Psoas muscle (tissue), 8 donors: ENCODE results near the gene BAHCC1. TPM values are rescaled to one million over a fixed set of nuclear protein-coding genes. Genes with fewer than 3 reads are reported as not detected.

Experiments used
- ATAC-seq, 4 donors: fragments of 200-7000 bp; cut with Tn5 transposase; one replicate each; pipeline ENCODE4 v1.9.1; 2020; ENCODE audit warnings: moderate library complexity in 3 of 4, mild to moderate bottlenecking in 2 of 4
- DNase-seq, 2 donors: peaks; one replicate each; pipeline ENCODE4 v3.0.0-alpha.2; 2020
- H3K27ac ChIP-seq: fragments of 200-600 bp; one replicate; pipeline ENCODE4 v1.8.0; 2022
- H3K27me3 ChIP-seq, 3 donors: fragments of 200-600 bp in 1 of 3; one replicate each; pipeline versions ENCODE4 v1.6.1 to v1.8.0; 2013 to 2022; ENCODE audit warnings: low read length in 2 of 3, mild to moderate bottlenecking in 2 of 3, moderate library complexity in 1 of 3; ENCODE audit not compliant: insufficient read depth in 3 of 3
- H3K36me3 ChIP-seq, 2 donors: fragments of 200-600 bp in 1 of 2; one replicate each; pipeline versions ENCODE4 v1.6.1 to v1.8.0; 2013 to 2022; ENCODE audit warnings: low read depth in 1 of 2, mild to moderate bottlenecking in 1 of 2, moderate library complexity in 1 of 2; ENCODE audit not compliant: insufficient read depth in 1 of 2
- H3K4me1 ChIP-seq: fragments of 200-600 bp; one replicate; pipeline ENCODE4 v1.8.0; 2022
- H3K4me3 ChIP-seq: fragments of 200-600 bp; one replicate; pipeline ENCODE4 v1.8.0; 2022; ENCODE audit warnings: mild to moderate bottlenecking
- H3K9me3 ChIP-seq: fragments of 200-600 bp; one replicate; pipeline ENCODE4 v1.8.0; 2022
- CTCF ChIP-seq: fragments of 200-600 bp; IDR thresholded peaks from one replicate; pipeline ENCODE4 v1.8.0; 2022; ENCODE audit warnings: antibody characterized with exemption
- WGBS, 3 donors: extraction: QIAGEN DNeasy Blood & Tissue Kit; methylation state at CpG; one replicate each; pipeline versions ENCODE4 v1.1.6 to v1.1.7; 2013; 5-methylcytosine and 5-hydroxymethylcytosine counted together
- intact Hi-C, 2 donors: fragments of 100-400 bp; cut with DNase I; formaldehyde crosslinking; loops; one replicate each; pipeline versions ENCODE4 v1.11.0 to v1.14.2; 2022
- polyA plus RNA-seq, 3 donors: library from polyadenylated mRNA; stranded (reverse); fragments of 200-250 nt; gene quantifications; one replicate each; pipeline ENCODE4 v1.2.3, GENCODE V29; 2013
- total RNA-seq, 4 donors: library from RNA; stranded (reverse); fragmentation: NEBNext Ultra II Directional in 2 of 4; extraction: Animal tissue kit (Norgen Biotek cat#: 25700) in 2 of 4; gene quantifications; one replicate each; pipeline versions ENCODE4 v1.2.1 to v1.2.4, GENCODE V29; 2021 to 2023
- donor health status: healthy with polysubstance abuse.
- donor health status: DM: no; HTN: no; CAD: no; lungs with moderate emphysema.
- donor health status: Bipolar disorder and iron deficiency.
- donor health status: healthy.
- donor health status: DM: yes; HTN: yes; CAD: no.
- donor health status: DM: no; HTN: no; CAD: no.
- donor health status: DM: no; HTN: no; CAD: no.
- donor health status: DM: yes; HTN: yes; CAD: no.

The BAHCC1 gene
- total and polyA plus RNA-seq, 7 donors = 2.8 to 10.7 (median 6.6) TPM

- Histone ChIP-seq H3K36me3 (no peaks in the 10 kb centered on the region), H3K4me3 (peak overlapping the region; percentile 52), H3K27me3 (no peaks in the 10 kb centered on the region), H3K4me1 (no peaks in the 10 kb centered on the region), H3K9me3 (no peaks in the 10 kb centered on the region), H3K27ac (no peak overlapping the region)
- peak; percentile 63 to 75 for DNase-seq
- peak; percentile 64 to 93 (median 77) for ATAC-seq
- TF ChIP-seq CTCF = no peak
- WGBS, 3 donors = 31 to 40% (median 38%) methylated on average over 22 of the region's 22 CpGs
- intact Hi-C loops = no loop called here
Observed at GRCh38 chr17:81365148-81365600, 30.1 kb upstream of the BAHCC1 start.

GRCh38 chr17:81365601-81366585 lies 29.4 kb upstream of the BAHCC1 start:
- H3K4me3 ChIP-seq = peak overlapping the region; percentile 52
- no peaks in the 10 kb centered on the region for H3K27me3 ChIP-seq

GRCh38 chr17:81366648-81367047 lies 28.6 kb upstream of the BAHCC1 start:
- H3K27ac ChIP-seq = no peak overlapping the region
- H3K27me3 ChIP-seq = no peaks in the 10 kb centered on the region
- ATAC-seq = no peak
- no peak for TF ChIP-seq CTCF
- WGBS, 3 donors = 95 to 98% (median 96%) methylated on average over 11 of the region's 11 CpGs
- H3K36me3 ChIP-seq = no peaks in the 10 kb centered on the region
- H3K9me3 ChIP-seq = no peaks in the 10 kb centered on the region
- intact Hi-C loops = no loop called here
- no peak for DNase-seq
- H3K4me1 ChIP-seq = no peaks in the 10 kb centered on the region
- H3K4me3 ChIP-seq = no peak overlapping the region

More at GRCh38 chr17:81365601-81366585, 29.4 kb upstream of the BAHCC1 start:
- intact Hi-C loops = no loop called here
- no peaks in the 10 kb centered on the region for H3K36me3 ChIP-seq
- ATAC-seq (peak in 3 of 4 donors; percentile 36 to 43 (median 43)), DNase-seq (no peak)
- no peaks in the 10 kb centered on the region for H3K4me1 ChIP-seq
- no peaks in the 10 kb centered on the region for H3K9me3 ChIP-seq
- TF ChIP-seq CTCF = no peak
- H3K27ac ChIP-seq = no peak overlapping the region
- WGBS, 3 donors = 50 to 62% (median 60%) methylated on average over 29 to 30 of the region's 30 CpGs

GRCh38 chr17:81367171-81367570 lies 28.1 kb upstream of the BAHCC1 start:
- intact Hi-C loops = no loop called here
- Histone ChIP-seq H3K4me3 (no peak overlapping the region), H3K4me1 (no peaks in the 10 kb centered on the region), H3K27me3 (no peaks in the 10 kb centered on the region), H3K36me3 (no peaks in the 10 kb centered on the region), H3K27ac (no peak overlapping the region), H3K9me3 (no peaks in the 10 kb centered on the region)
- TF ChIP-seq CTCF = no peak
- DNase-seq (no peak), ATAC-seq (no peak)
- WGBS, 3 donors = 84 to 89% (median 87%) methylated on average over 12 of the region's 12 CpGs
